Stimulated activated memory B cell treated with anti-CD40 and anti-IgM and Interleukin-4, amounts not matched to agents 10 μg/mL and 1 μg/mL and 100 μg/mL, for 72 hours (primary cell): ENCODE measurements around the gene TRPM4.
"Not testable (repeated sequence)": the region's sequence is repeated elsewhere in the genome, so short reads cannot be mapped to it uniquely, and the experiment has no call there.

Experiments
- ATAC-seq: fragments of 150-1000 bp; cut with Tn5 transposase; 2 replicates; pipeline ENCODE4 v1.10.0; 2021
- H3K27ac Mint-ChIP-seq: one replicate; pipeline ENCODE4 v1.8.0; 2022; ENCODE audit warnings: mild to moderate bottlenecking, mixed read lengths
- H3K27me3 Mint-ChIP-seq: one replicate; pipeline ENCODE4 v1.8.0; 2022; ENCODE audit warnings: mixed read lengths
- H3K36me3 Mint-ChIP-seq: one replicate; pipeline ENCODE4 v1.8.0; 2022; ENCODE audit warnings: mixed read lengths
- H3K4me1 Mint-ChIP-seq: one replicate; pipeline ENCODE4 v1.8.0; 2022; ENCODE audit warnings: mixed read lengths
- H3K4me3 Mint-ChIP-seq: one replicate; pipeline ENCODE4 v1.8.0; 2022; ENCODE audit warnings: mild to moderate bottlenecking, moderate library complexity, mixed read lengths
- H3K9me3 Mint-ChIP-seq: one replicate; pipeline ENCODE4 v1.8.0; 2022; ENCODE audit warnings: mixed read lengths

TRPM4 gene

GRCh38 chr19:49153167-49153809, 4.3 kb upstream of the TRPM4 start:
- Mint-ChIP-seq H3K4me1 (peaks cover 38% of the 10 kb centered on the region), H3K4me3 (no peak overlapping the region), H3K27me3 (peaks cover 97% of the 10 kb centered on the region), H3K36me3 (peaks cover 8% of the 10 kb centered on the region), H3K27ac (no peak overlapping the region), H3K9me3 (peaks cover 18% of the 10 kb centered on the region)
- no peak for ATAC-seq

DNA sequence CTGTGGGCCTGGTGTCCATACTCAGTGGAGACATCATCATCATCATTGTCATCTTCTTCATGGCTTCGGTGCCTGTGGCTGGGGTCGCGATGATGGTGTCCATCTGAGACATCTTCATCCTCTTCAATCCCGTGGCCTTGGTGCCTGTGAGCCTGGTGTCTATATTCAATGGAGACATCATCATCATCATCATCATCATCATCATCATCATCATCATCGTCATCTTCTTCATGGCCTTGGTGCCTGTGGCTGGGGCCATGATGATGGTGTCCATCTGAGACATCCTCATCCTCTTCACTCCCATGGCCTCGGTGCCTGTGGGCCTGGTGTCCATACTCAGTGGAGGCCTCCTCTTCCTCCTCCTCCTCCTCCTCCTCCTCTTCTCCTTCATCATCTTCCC, 3.3 kb upstream of the TRPM4 start:
- Mint-ChIP-seq H3K4me1 (peaks cover 33% of the 10 kb centered on the region), H3K36me3 (peaks cover 6% of the 10 kb centered on the region), H3K9me3 (peaks cover 16% of the 10 kb centered on the region), H3K4me3 (no peak overlapping the region), H3K27me3 (peaks cover 97% of the 10 kb centered on the region), H3K27ac (no peak overlapping the region)
- ATAC-seq, result no peak

DNA sequence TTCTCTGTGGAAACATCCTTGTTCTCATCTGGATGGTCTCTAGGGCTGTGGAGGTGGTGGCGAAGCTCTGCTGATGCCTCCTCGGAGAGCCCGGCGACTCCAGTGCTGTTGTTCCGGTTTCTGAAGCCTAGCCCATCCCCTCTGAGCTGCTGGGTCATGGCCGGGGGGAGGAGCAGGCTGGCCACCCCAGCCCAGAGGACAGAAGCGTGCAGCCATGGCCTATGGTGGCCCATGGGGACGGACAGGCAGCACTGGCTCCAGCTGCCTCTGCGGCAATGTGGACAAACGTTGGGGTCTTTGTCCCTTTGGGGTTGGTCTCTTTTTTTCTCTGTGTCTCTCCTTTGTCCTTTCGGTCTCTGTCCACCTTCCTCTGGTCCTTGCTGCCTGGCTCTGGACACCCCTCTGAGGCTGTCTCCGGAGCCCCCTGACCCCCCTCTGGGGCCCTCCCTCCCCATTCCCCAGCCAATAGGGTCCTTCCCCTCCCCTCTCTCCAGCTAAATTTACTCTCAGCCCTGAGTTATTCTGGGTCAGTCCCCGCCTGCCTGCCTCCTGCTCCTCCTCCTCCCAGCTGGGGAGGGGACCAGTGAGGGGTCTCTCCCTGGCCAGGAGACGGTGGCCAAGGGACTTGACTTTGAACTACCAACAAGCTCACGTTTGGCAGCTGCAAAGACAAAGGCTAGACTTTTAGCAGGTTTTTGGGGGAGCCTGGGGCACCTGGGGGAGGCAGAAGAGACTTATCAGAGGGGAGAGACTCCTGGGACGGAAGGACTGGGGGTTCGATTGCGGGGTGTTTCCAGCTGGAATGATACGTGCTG, 2.4 kb upstream of the TRPM4 start, which contains the start of gene HRC:
Gene HRC, minus strand, starts transcription at position 392 of the 815 bp plus-strand sequence. Its CDS starts 159 bp downstream, at position 233.
- H3K27me3 Mint-ChIP-seq, result peaks cover 97% of the 10 kb centered on the region
- H3K4me3 Mint-ChIP-seq, result no peak within 1 kb of the TSS
- no peak within 1 kb of the TSS for H3K27ac Mint-ChIP-seq
- peaks cover 16% of the 10 kb centered on the region for H3K9me3 Mint-ChIP-seq
- H3K36me3 Mint-ChIP-seq, result peaks cover 6% of the 10 kb centered on the region
- ATAC-seq, result no peak
- peaks cover 27% of the 10 kb centered on the region for H3K4me1 Mint-ChIP-seq

DNA sequence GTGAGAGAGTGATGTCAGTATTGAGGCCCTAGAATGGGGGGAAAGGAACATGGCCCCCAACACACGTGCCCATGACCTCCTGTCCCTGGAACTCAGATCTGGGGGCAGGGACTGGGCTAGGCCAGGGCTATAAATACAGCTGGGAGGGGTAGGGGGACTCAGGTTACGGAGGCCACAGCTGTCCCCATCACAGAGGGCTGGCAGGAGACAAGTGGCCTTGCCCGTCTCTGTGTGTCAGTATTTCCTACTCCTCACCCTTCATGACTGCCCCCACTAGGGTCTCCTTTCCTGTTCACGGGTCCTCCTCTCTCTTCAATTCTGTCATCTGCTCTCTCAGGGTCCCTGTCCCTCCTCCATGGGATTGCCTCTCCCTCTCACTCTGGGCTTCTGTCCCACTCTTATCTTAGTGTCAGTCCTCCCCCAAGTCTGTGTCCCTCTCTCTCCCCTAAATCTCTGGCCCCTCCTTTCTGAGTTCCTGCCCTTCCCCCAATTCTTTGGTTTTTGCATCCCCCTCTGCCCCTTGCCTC, 1.7 kb upstream of the TRPM4 start:
- Mint-ChIP-seq H3K36me3 (peaks cover 6% of the 10 kb centered on the region), H3K4me1 (peaks cover 22% of the 10 kb centered on the region), H3K9me3 (peaks cover 16% of the 10 kb centered on the region), H3K27me3 (peaks cover 98% of the 10 kb centered on the region), H3K4me3 (no peak overlapping the region), H3K27ac (no peak overlapping the region)
- no peak for ATAC-seq

- ATAC-seq, result no peak
- no peaks in the 10 kb centered on the region for H3K36me3 Mint-ChIP-seq
- no peak overlapping the region for H3K4me3 Mint-ChIP-seq
- no peaks in the 10 kb centered on the region for H3K9me3 Mint-ChIP-seq
- peaks cover 8% of the 10 kb centered on the region for H3K4me1 Mint-ChIP-seq
- no peak overlapping the region for H3K27ac Mint-ChIP-seq
- H3K27me3 Mint-ChIP-seq, result peaks cover 68% of the 10 kb centered on the region
Measured at GRCh38 chr19:49160450-49161189, 3.0 kb downstream of the TRPM4 start.

DNA sequence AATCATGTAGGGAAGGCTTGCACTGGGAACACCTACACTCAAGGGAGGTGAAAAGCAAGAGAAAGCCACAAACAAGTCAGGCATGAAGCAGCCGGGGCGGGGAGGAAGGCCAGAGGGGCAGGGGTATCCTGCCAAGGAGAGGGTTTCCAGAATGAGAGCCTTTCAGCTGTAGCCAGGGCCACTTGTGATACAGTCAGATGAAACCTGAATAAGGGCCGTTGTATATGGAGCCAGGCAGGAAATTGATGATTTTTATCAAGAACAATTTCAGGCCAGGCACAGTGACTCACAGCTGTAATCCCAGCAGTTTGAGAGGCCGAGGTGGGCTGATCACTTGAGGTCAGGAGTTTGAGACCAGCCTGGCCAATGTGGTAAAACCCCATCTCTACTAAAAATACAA, 4.4 kb downstream of the TRPM4 start:
- Mint-ChIP-seq H3K27ac (no peak overlapping the region), H3K4me1 (peaks cover 8% of the 10 kb centered on the region), H3K27me3 (peaks cover 68% of the 10 kb centered on the region), H3K36me3 (no peaks in the 10 kb centered on the region), H3K4me3 (no peak overlapping the region), H3K9me3 (no peaks in the 10 kb centered on the region)
- ATAC-seq, result no peak

- Mint-ChIP-seq H3K9me3 (no peaks in the 10 kb centered on the region), H3K27ac (no peak overlapping the region), H3K36me3 (no peaks in the 10 kb centered on the region), H3K27me3 (peaks cover 52% of the 10 kb centered on the region), H3K4me1 (no peaks in the 10 kb centered on the region), H3K4me3 (no peak overlapping the region)
- ATAC-seq, result no peak
Measured at GRCh38 chr19:49165111-49165750, 7.6 kb downstream of the TRPM4 start.

GRCh38 chr19:49165865-49166301, 8.3 kb downstream of the TRPM4 start:
- ATAC-seq, result peak; percentile 50

GRCh38 chr19:49167857-49168409, 10.3 kb downstream of the TRPM4 start:
- Mint-ChIP-seq H3K4me1 (no peaks in the 10 kb centered on the region), H3K27ac (no peak overlapping the region), H3K36me3 (no peaks in the 10 kb centered on the region), H3K9me3 (no peaks in the 10 kb centered on the region), H3K27me3 (peaks cover 34% of the 10 kb centered on the region), H3K4me3 (no peak overlapping the region)
- peak; percentile 24 for ATAC-seq

More at GRCh38 chr19:49165865-49166301, 8.3 kb downstream of the TRPM4 start:
- H3K27ac Mint-ChIP-seq, result no peak overlapping the region
- no peaks in the 10 kb centered on the region for H3K4me1 Mint-ChIP-seq
- no peak overlapping the region for H3K4me3 Mint-ChIP-seq
- no peaks in the 10 kb centered on the region for H3K36me3 Mint-ChIP-seq
- H3K27me3 Mint-ChIP-seq, result peaks cover 46% of the 10 kb centered on the region
- no peaks in the 10 kb centered on the region for H3K9me3 Mint-ChIP-seq

DNA sequence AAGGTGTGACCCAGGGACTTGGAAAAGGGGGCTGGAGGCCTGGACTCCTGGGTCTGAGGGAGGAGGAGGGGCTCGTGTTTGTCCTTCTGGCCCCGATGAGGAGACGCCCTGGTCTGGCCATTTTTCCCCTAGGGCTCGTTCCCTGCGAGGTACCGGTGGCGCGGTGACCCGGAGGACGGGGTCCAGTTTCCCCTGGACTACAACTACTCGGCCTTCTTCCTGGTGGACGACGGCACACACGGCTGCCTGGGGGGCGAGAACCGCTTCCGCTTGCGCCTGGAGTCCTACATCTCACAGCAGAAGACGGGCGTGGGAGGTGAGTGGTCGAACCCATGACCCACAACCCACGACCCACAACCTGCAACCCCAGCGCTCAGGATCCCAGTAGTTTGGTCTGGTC, 10.8 kb downstream of the TRPM4 start:
- Mint-ChIP-seq H3K4me3 (no peak overlapping the region), H3K36me3 (no peaks in the 10 kb centered on the region), H3K27me3 (peaks cover 34% of the 10 kb centered on the region), H3K27ac (no peak overlapping the region), H3K9me3 (no peaks in the 10 kb centered on the region), H3K4me1 (no peaks in the 10 kb centered on the region)
- no peak for ATAC-seq

DNA sequence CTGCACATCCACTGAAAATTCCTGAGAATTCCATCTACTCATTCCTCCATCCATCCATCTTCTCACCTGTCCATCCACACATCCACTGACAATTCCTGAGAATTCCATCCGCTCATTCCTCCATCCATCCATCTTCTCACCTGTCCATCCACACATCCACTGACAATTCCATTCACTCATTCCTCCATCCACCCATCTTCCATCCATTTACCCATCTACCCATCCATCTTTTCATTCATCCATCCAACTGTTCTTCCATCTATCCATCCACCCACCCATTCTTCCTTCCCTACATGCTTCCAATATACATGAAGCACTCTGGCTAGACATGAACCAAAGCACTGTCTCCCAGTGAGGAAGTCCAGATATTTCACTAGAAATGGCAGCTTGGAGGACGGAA, 15.6 kb downstream of the TRPM4 start:
- H3K27me3 Mint-ChIP-seq, result peaks cover 11% of the 10 kb centered on the region
- H3K36me3 Mint-ChIP-seq, result no peaks in the 10 kb centered on the region
- no peaks in the 10 kb centered on the region for H3K9me3 Mint-ChIP-seq
- H3K27ac Mint-ChIP-seq, result no peak overlapping the region
- no peak overlapping the region for H3K4me3 Mint-ChIP-seq
- ATAC-seq, result no peak
- H3K4me1 Mint-ChIP-seq, result peaks cover 5% of the 10 kb centered on the region

GRCh38 chr19:49180659-49181058, 23.1 kb downstream of the TRPM4 start:
- Mint-ChIP-seq H3K4me3 (no peak overlapping the region), H3K27ac (no peak overlapping the region), H3K9me3 (peaks cover 13% of the 10 kb centered on the region), H3K27me3 (peaks cover 11% of the 10 kb centered on the region), H3K4me1 (peaks cover 5% of the 10 kb centered on the region), H3K36me3 (no peaks in the 10 kb centered on the region)
- no peak for ATAC-seq

DNA sequence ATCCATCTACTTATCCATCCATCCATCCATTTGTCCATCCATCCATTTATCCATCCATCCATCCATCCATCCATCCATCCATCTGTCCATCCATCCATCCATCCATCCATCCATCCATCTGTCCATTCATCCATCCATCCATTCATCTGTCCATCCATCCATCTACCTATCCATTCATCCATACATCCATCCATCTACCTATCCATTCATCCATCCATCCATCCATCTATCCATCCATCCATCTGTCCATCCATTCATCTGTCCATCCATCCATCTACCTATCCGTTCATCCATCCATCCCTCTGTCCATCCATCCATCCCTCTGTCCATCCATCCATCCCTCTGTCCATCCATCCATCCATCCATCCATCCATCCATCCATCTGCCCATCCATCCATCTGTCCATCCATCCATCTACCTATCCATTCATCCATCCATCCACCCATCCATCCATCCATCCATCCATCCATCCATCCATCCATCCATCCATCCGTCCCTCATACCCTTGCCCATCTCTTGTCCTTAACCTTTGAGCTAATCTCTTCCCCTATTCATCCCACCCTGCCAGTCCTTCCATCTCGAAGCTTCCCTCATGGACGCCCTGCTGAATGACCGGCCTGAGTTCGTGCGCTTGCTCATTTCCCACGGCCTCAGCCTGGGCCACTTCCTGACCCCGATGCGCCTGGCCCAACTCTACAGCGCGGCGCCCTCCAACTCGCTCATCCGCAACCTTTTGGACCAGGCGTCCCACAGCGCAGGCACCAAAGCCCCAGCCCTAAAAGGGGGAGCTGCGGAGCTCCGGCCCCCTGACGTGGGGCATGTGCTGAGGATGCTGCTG, 24.6 kb downstream of the TRPM4 start:
- ATAC-seq, H3K4me1 Mint-ChIP-seq, H3K4me3 Mint-ChIP-seq, H3K27ac Mint-ChIP-seq, H3K36me3 Mint-ChIP-seq: not testable (repeated sequence)
- H3K27me3 Mint-ChIP-seq, result peaks cover 11% of the 10 kb centered on the region
- H3K9me3 Mint-ChIP-seq, result peaks cover 13% of the 10 kb centered on the region

GRCh38 chr19:49182848-49183375, 25.3 kb downstream of the TRPM4 start:
- no peak overlapping the region for H3K27ac Mint-ChIP-seq
- no peaks in the 10 kb centered on the region for H3K36me3 Mint-ChIP-seq
- H3K4me1 Mint-ChIP-seq, result no peaks in the 10 kb centered on the region
- peaks cover 7% of the 10 kb centered on the region for H3K27me3 Mint-ChIP-seq
- H3K4me3 Mint-ChIP-seq, result no peak overlapping the region
- peaks cover 13% of the 10 kb centered on the region for H3K9me3 Mint-ChIP-seq
- ATAC-seq, result no peak
